Astrocyte of the spinal cord (primary cell): Measurements from ENCODE around the gene HUS1.

Experiments used
- DNase-seq: peaks from one replicate; pipeline ENCODE4 v3.0.0; 2011; ENCODE audit warnings: low read depth, low spot score
- H3K4me3 ChIP-seq: 2 replicates; pipeline ENCODE4 v1.5.1; 2011; ENCODE audit warnings: low read depth, mild to moderate bottlenecking, low read length, moderate library complexity
- CTCF ChIP-seq: IDR thresholded peaks from 2 replicates; pipeline ENCODE4 v1.5.1; 2012; ENCODE audit warnings: low read depth, mild to moderate bottlenecking, low read length, inconsistent platforms
- in situ Hi-C: cut with HindIII; loops from 2 replicates; pipeline ENCODE4 v1.10.0; 2017; ENCODE audit warnings: low sequenced_read_pairs

Gene HUS1

GRCh38 chr7:47915616-47915976 is 63.8 kb downstream of the HUS1 start:
- in situ Hi-C loops, result no loop called here
- H3K4me3 ChIP-seq, result no peak overlapping the region
- DNase-seq, result no peak
- no peak for TF ChIP-seq CTCF

GRCh38 chr7:47914717-47915615 is 64.4 kb downstream of the HUS1 start:
- H3K4me3 ChIP-seq, result no peak overlapping the region
- DNase-seq, result no peak
- in situ Hi-C loops, result no loop called here
- no peak for TF ChIP-seq CTCF
